Pancreas (tissue), 10 donors: ENCODE data around the gene CCDC138. TPM values are rescaled to one million over a fixed set of nuclear protein-coding genes. Genes with fewer than 3 reads are reported as not detected.

Experiments
- ATAC-seq, 4 donors: fragments of 200-7000 bp; cut with Tn5 transposase; one replicate each; pipeline versions ENCODE4 v1.8.0 to v1.9.1; 2020; ENCODE audit warnings: mild to moderate bottlenecking in 4 of 4, moderate library complexity in 4 of 4
- DNase-seq, 6 donors: peaks; one replicate each; pipeline ENCODE4 v3.0.0-alpha.2; 2020
- FAIRE-seq: peaks from 2 replicates; lab custom pipeline; 2012; peaks lifted over from hg19 to GRCh38; lab: Jason Lieb, UNC
- H3K27ac ChIP-seq, 4 donors: fragments of 200-600 bp; sonication (generic); 1 replicate in 3 of 4; 2 replicates in 1 of 4; pipeline versions ENCODE4 v1.5.0 to v1.8.0; 2020
- H3K27me3 ChIP-seq, 4 donors: fragments of 200-600 bp; one replicate each; pipeline ENCODE4 v1.8.0; 2021
- H3K36me3 ChIP-seq, 3 donors: fragments of 200-600 bp; sonication (generic) in 1 of 3; one replicate each; pipeline versions ENCODE4 v1.5.0 to v1.8.0; 2020 to 2021
- H3K4me1 ChIP-seq, 3 donors: fragments of 200-600 bp; one replicate each; pipeline ENCODE4 v1.8.0; 2021
- H3K4me3 ChIP-seq, 4 donors: fragments of 200-600 bp; sonication (generic) in 2 of 4; one replicate each; pipeline versions ENCODE4 v1.5.0 to v1.8.0; 2020 to 2021
- H3K9me3 ChIP-seq, 4 donors: fragments of 200-600 bp; one replicate each; pipeline ENCODE4 v1.8.0; 2021
- WGBS, 2 donors: extraction: QIAGEN DNeasy Blood & Tissue Kit; methylation state at CpG; one replicate each; pipeline ENCODE4 v1.1.7; 2013; 5-methylcytosine and 5-hydroxymethylcytosine counted together
- intact Hi-C, 3 donors: fragments of 100-400 bp; cut with DNase I; formaldehyde crosslinking; loops; one replicate each; pipeline versions ENCODE4 v1.11.1 to v1.14.2; 2022
- polyA plus RNA-seq, 2 donors: library from polyadenylated mRNA; stranded (reverse); fragments of 200-250 nt; gene quantifications; one replicate each; pipeline ENCODE4 v1.2.3, GENCODE V29; 2013
- total RNA-seq, 6 donors: library from RNA; stranded (reverse); fragmentation: NEBNext Ultra II Directional in 4 of 6; extraction: Animal tissue kit (Norgen Biotek cat#: 25700) in 4 of 6; gene quantifications; one replicate each; pipeline versions ENCODE4 v1.2.1 to v1.2.4, GENCODE V29; 2021 to 2023
- TF ChIP-seq, protein P1 (sequence below), 4 donors: fragments of 200-600 bp; sonication (generic) in 3 of 4; IDR thresholded peaks; one replicate each; pipeline versions ENCODE4 v1.5.0 to v1.8.0; 2021; ENCODE audit warnings: antibody characterized with exemption in 4 of 4
- donor health status: healthy with polysubstance abuse.
- donor health status: DM: no; HTN: no; CAD: no; lungs with moderate emphysema.
- donor health status: DM: no; HTN: no; CAD: no.
- donor health status: control.
- donor health status: control.
- donor health status: Bipolar disorder and iron deficiency.
- donor health status: DM: yes; HTN: yes; CAD: no.
- donor health status: DM: no; HTN: no; CAD: no.
- donor health status: DM: no; HTN: no; CAD: no.
- donor health status: DM: yes; HTN: yes; CAD: no.

Gene CCDC138
- total and polyA plus RNA-seq, 8 donors, result 0.72 to 2.0 (median 1.6) TPM

DNA sequence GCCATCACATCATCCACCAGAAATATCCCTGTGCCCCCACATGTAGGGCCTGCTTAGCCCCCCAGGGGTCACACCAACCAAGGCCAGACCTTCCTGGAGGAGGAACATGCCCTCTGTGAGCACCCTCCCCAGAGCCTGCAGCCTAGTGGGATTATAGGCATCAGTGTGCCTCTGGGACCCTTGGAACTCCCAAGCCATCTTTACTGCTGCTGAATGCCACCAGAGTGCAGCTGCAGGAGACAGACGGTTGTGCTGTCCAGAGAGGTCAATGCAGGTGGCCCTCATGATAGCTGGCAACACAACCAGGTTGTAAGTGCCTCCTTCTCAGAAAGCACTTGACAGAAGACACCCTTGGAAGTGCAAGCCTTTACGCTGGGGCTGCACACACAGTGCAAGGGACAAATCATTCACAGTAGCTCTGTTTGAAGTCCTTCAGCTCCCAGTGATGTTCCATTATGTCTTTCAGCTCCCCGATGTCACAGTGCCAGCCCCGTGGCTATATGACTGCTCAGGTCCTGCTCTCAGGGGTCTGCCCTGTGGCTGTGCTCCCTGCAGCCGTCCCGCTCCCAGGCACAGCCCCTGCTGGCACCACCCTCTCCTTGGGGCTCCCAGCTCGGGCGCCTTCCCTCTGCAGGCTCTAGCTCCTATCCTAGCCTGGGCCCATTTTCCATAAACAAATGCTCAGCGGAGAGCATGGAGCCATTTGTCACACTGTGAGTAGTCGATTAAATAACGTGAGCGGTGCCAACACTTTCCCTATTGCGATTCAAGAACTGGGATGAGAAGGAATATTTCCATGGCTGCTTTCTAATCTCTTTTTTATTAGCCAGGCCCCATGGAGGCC is 137.4 kb downstream of the CCDC138 start:
- TF ChIP-seq, protein P1, sequence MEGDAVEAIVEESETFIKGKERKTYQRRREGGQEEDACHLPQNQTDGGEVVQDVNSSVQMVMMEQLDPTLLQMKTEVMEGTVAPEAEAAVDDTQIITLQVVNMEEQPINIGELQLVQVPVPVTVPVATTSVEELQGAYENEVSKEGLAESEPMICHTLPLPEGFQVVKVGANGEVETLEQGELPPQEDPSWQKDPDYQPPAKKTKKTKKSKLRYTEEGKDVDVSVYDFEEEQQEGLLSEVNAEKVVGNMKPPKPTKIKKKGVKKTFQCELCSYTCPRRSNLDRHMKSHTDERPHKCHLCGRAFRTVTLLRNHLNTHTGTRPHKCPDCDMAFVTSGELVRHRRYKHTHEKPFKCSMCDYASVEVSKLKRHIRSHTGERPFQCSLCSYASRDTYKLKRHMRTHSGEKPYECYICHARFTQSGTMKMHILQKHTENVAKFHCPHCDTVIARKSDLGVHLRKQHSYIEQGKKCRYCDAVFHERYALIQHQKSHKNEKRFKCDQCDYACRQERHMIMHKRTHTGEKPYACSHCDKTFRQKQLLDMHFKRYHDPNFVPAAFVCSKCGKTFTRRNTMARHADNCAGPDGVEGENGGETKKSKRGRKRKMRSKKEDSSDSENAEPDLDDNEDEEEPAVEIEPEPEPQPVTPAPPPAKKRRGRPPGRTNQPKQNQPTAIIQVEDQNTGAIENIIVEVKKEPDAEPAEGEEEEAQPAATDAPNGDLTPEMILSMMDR (IDR thresholded peaks at IDR 0.05), result no peak

DNA sequence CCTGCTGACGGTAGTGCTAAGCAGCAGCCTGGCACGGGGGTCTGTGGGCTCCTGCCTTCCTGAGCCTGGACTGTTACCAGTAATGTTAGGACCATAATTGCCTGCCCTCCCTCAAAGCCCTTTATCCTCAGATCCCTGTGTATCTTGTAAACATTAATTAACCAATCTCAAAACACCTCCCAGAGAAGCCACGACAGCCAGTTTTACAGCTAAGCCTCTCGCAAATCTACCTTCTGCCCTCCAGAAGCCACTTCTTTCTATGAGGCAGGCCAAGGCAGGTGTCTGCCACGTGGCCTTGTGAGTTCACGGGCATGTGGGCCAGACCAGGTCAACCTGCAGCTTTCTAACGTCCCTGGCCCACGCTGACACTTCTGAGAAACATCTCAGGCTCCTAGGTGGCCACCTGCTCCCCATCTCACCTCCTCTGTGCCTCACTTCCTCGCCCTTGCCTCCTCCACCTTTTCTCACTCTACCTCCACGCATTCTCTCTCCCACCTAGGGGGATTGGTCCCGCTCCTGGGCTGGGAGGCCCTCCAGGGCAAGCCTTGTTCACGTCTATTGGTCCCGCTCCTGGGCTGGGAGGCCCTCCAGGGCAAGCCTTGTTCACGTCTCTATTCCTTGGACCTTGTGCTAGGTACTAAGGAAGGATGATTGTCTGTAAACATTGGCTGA is 138.1 kb downstream of the CCDC138 start:
- DNase-seq (peak in 1 of 6 donors; percentile 36), FAIRE-seq (no peak), ATAC-seq (no peak)
- TF ChIP-seq, protein P1 (IDR thresholded peaks at IDR 0.05), result no peak
- intact Hi-C loops, result no loop called here
- Histone ChIP-seq H3K4me3 (no peak overlapping the region), H3K36me3 (no peaks in the 10 kb centered on the region), H3K27ac (no peak overlapping the region), H3K27me3 (no peaks in the 10 kb centered on the region), H3K9me3 (no peaks in the 10 kb centered on the region), H3K4me1 (no peaks in the 10 kb centered on the region)
- WGBS, 2 donors, result 68 to 71% methylated on average over 14 of the region's 14 CpGs

More for the DNA sequence above, 137.4 kb downstream of the CCDC138 start:
- intact Hi-C loops, result no loop called here
- no peaks in the 10 kb centered on the region for H3K4me1 ChIP-seq
- no peaks in the 10 kb centered on the region for H3K36me3 ChIP-seq
- H3K9me3 ChIP-seq, result no peaks in the 10 kb centered on the region
- 76 to 86% methylated on average over 13 of the region's 13 CpGs for WGBS, 2 donors
- H3K27me3 ChIP-seq, result no peaks in the 10 kb centered on the region
- H3K4me3 ChIP-seq, result no peak overlapping the region
- H3K27ac ChIP-seq, result no peak overlapping the region
- FAIRE-seq, result no peak
- ATAC-seq, result no peak
- peak in 2 of 6 donors; percentile 21 to 35 for DNase-seq

DNA sequence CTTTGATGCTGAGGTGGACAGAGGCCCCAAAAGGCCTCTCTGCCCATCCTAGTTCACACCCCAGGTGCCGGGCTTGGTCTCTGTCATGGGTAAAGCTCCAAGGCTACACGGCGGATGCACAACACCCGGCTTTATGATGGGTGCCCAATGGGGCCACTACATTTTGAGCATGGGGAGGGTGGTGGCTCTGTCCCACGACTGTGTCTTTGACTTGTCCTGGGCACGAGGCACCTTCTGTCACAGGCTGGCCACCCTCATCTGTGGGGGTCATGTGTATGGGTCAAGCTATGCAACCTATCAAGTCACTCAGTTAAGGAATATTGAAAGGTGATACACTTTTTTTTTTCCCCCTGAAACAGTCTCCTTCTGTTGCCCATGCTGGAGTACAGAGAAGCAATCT is 138.7 kb downstream of the CCDC138 start:
- Histone ChIP-seq H3K36me3 (no peaks in the 10 kb centered on the region), H3K9me3 (no peaks in the 10 kb centered on the region), H3K27ac (no peak overlapping the region), H3K4me3 (no peak overlapping the region), H3K27me3 (no peaks in the 10 kb centered on the region), H3K4me1 (no peaks in the 10 kb centered on the region)
- FAIRE-seq (no peak), ATAC-seq (no peak), DNase-seq (peak in 1 of 6 donors; percentile 38)
- WGBS, 2 donors, result 73 to 89% methylated on average over 6 of the region's 6 CpGs
- intact Hi-C loops, result no loop called here
- TF ChIP-seq, protein P1 (IDR thresholded peaks at IDR 0.05), result no peak

DNA sequence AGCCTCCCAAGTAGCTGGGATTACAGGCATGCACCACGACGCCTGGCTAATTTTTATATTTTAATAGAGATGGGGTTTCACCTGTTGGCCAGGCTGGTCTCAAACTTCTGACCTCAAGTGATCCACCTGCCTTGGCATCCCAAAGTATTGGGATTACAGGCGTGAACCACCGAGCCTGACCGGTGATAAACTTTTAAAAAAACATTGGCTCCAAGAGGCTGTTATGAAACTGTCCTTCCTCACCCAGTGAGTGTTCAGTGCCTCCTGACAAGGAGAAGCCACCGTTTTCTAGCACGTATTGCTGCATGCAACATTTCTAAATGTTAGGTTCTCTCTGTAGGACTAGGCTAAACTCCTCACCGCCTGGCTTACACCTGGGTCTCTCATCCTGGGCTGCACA is 139.2 kb downstream of the CCDC138 start:
- Histone ChIP-seq H3K9me3 (no peaks in the 10 kb centered on the region), H3K4me1 (no peaks in the 10 kb centered on the region), H3K27me3 (no peaks in the 10 kb centered on the region), H3K27ac (no peak overlapping the region), H3K36me3 (no peaks in the 10 kb centered on the region), H3K4me3 (no peak overlapping the region)
- ATAC-seq (no peak), FAIRE-seq (no peak), DNase-seq (peak in 1 of 6 donors; percentile 9)
- WGBS, 2 donors, result 67 to 74% methylated on average over 8 of the region's 8 CpGs
- TF ChIP-seq, protein P1 (IDR thresholded peaks at IDR 0.05), result no peak
- intact Hi-C loops, result no loop called here

Other genes starting within 250 kb of the CCDC138 start
- gene RANBP2, start 67.3 kb upstream of the CCDC138 start, total RNA-seq, result 10 to 100 TPM; 37.8 to 53.5 (median 39.1) TPM
- 10 to 100 TPM in 1 of 2 donors, 1 to 10 TPM in 1; 8.4 to 13.7 TPM for gene RANBP2, start 67.3 kb upstream of the CCDC138 start, polyA plus RNA-seq
- gene EDAR, start 202.4 kb downstream of the CCDC138 start, total RNA-seq, result under 1 TPM; 0.06 to 0.41 (median 0.13) TPM
- gene EDAR, start 202.4 kb downstream of the CCDC138 start, polyA plus RNA-seq, result under 1 TPM; 0.05 to 0.11 TPM